GM19351 (cell line): ENCODE results near the gene HMHB1.

ENCODE experiments used
- ATAC-seq: cut with Tn5 transposase; IDR thresholded peaks from one replicate; pipeline ENCODE4 v1.9.1; 2021; ENCODE audit warnings: mild to moderate bottlenecking, moderate library complexity; ENCODE audit not compliant: unreplicated experiment

Gene HMHB1

GRCh38 chr5:143812085-143812705 lies at the start of gene HMHB1:
Gene HMHB1 (plus strand): TSS chr5:143812161.
- ATAC-seq: no peak

- ATAC-seq: no peak
Measured at GRCh38 chr5:143762636-143763220, 49.2 kb upstream of the HMHB1 start.

- no peak for ATAC-seq
Measured at GRCh38 chr5:143767162-143767561, 44.8 kb upstream of the HMHB1 start.

- no peak for ATAC-seq
Measured at GRCh38 chr5:143769026-143769786, 42.8 kb upstream of the HMHB1 start.

GRCh38 chr5:143770450-143770849 lies 41.5 kb upstream of the HMHB1 start:
- ATAC-seq: no peak

- no peak for ATAC-seq
Measured at GRCh38 chr5:143771189-143771588, 40.8 kb upstream of the HMHB1 start.

- no peak for ATAC-seq
Measured at GRCh38 chr5:143771602-143772001, 40.4 kb upstream of the HMHB1 start.

GRCh38 chr5:143772621-143773020 lies 39.3 kb upstream of the HMHB1 start:
- no peak for ATAC-seq

- ATAC-seq: peak; percentile 82
Measured at GRCh38 chr5:143775258-143775657, 36.7 kb upstream of the HMHB1 start.

GRCh38 chr5:143776951-143777350 lies 35.0 kb upstream of the HMHB1 start:
- no peak for ATAC-seq

GRCh38 chr5:143779506-143779905 lies 32.5 kb upstream of the HMHB1 start:
- no peak for ATAC-seq

GRCh38 chr5:143781993-143782520 lies 29.9 kb upstream of the HMHB1 start:
- ATAC-seq: no peak

- ATAC-seq: no peak
Measured at GRCh38 chr5:143782588-143783386, 29.2 kb upstream of the HMHB1 start.

- ATAC-seq: no peak
Measured at GRCh38 chr5:143788401-143788800, 23.6 kb upstream of the HMHB1 start.

GRCh38 chr5:143790457-143791112 lies 21.4 kb upstream of the HMHB1 start:
- no peak for ATAC-seq

GRCh38 chr5:143791848-143792731 lies 19.9 kb upstream of the HMHB1 start:
- ATAC-seq: peak; percentile 62

GRCh38 chr5:143793249-143793648 lies 18.7 kb upstream of the HMHB1 start:
- no peak for ATAC-seq

GRCh38 chr5:143796125-143796524 lies 15.8 kb upstream of the HMHB1 start:
- ATAC-seq: no peak

- ATAC-seq: no peak
Measured at GRCh38 chr5:143796753-143797152, 15.2 kb upstream of the HMHB1 start.

GRCh38 chr5:143800715-143801114 lies 11.2 kb upstream of the HMHB1 start:
- no peak for ATAC-seq
